ENCODE results near the gene PARD6G. TPM values are rescaled to one million over a fixed set of nuclear protein-coding genes. Genes with fewer than 3 reads are reported as not detected.

PARD6G gene
- total and polyA plus RNA-seq, 9 of the 15 experiments (the other 6 are each of a cell fraction or from before 2014, with no cell fraction given) = 0.03 to 1.2 (median 0.26) TPM

DNA sequence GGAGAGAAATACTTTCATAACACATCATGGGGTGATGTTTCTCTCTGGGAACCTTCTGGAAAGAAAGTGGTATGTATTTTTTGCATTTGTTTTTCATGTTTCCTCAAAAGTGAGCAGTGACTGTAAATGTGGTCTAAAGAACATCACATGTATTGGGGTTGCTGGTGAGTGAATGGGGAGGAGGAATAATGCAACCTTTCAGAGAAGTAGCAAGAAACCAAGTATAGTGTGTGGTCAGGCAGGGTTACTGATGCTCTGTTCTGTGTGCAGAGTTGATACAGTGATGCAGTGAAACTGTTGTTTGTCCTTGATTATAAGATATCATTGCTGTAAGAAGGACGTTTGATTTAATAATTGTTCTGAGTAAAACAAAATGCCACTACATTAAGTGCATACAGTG is 114.2 kb downstream of the PARD6G start:
- no peak overlapping the region for H3K27ac ChIP-seq (ENCODE audit: extremely low read depth, low read depth, low read length)
- no peak overlapping the region for H3K4me3 ChIP-seq
- no peaks in the 10 kb centered on the region for H3K4me1 ChIP-seq (replicated peaks in 1 of 2; ENCODE audit: control insufficient read depth in 2 of 2, insufficient read depth in 2 of 2, low read length in 2 of 2)
- 50% methylated on average over 1 of the region's 1 CpG for WGBS (ENCODE audit: insufficient coverage, low coverage, missing lambda C conversion rate)
- no peak overlapping the region for H3K4me2 ChIP-seq (ENCODE audit: insufficient read depth, low read length)
- H3K27me3 ChIP-seq (ENCODE audit: control insufficient read depth in 2 of 2, insufficient read depth in 2 of 2, low read length in 2 of 2) = no peaks in the 10 kb centered on the region
- no peak for DNase-seq (ENCODE audit: extremely low read depth in 1 of 4, low spot score in 3 of 4)
- H3K9me1 ChIP-seq (ENCODE audit: control insufficient read depth, insufficient read depth, low read length) = no peaks in the 10 kb centered on the region
- ChIA-PET POLR2A (interaction anchor here (0.7 kb wide), 1 partner anchor 24 kb away, joined by 3 read pairs; no protein-coding TSS in a partner anchor), CTCF (ENCODE audit: low intra/inter-chr PET ratio) (no interaction called here)
- in situ Hi-C loops (cut with MboI) (no loop called here), intact Hi-C loops (cut with micrococcal nuclease) (no loop called here)
- H4K20me1 ChIP-seq (replicated peaks; ENCODE audit: control insufficient read depth, insufficient read depth, low read length) = no peaks in the 10 kb centered on the region; the same call in 1 of the 2 replicates
- ATAC-seq = no peak
- BruUV-seq (replicated peaks) = no TSS peak
- H3K36me3 ChIP-seq (ENCODE audit: control insufficient read depth, insufficient read depth, low read length) = peaks cover 72% of the 10 kb centered on the region
- no peak overlapping the region for H3K9ac ChIP-seq (ENCODE audit: insufficient read depth in 1 of 2, low read depth in 2 of 2, low read length in 2 of 2)
- no peaks in the 10 kb centered on the region for H3K9me3 ChIP-seq (replicated peaks; ENCODE audit: control insufficient read depth, insufficient read depth, low read depth, low read length)
- peaks cover 34% of the 10 kb centered on the region for H3K79me2 ChIP-seq (ENCODE audit: control insufficient read depth, insufficient read depth, low read length)
- TF ChIP-seq MTA1 (IDR thresholded peaks at IDR 0.05; ENCODE audit: borderline replicate concordance) = no peak
- no peak for FAIRE-seq
- no peak overlapping the region for H2AFZ ChIP-seq (ENCODE audit: low read depth, low read length)

DNA sequence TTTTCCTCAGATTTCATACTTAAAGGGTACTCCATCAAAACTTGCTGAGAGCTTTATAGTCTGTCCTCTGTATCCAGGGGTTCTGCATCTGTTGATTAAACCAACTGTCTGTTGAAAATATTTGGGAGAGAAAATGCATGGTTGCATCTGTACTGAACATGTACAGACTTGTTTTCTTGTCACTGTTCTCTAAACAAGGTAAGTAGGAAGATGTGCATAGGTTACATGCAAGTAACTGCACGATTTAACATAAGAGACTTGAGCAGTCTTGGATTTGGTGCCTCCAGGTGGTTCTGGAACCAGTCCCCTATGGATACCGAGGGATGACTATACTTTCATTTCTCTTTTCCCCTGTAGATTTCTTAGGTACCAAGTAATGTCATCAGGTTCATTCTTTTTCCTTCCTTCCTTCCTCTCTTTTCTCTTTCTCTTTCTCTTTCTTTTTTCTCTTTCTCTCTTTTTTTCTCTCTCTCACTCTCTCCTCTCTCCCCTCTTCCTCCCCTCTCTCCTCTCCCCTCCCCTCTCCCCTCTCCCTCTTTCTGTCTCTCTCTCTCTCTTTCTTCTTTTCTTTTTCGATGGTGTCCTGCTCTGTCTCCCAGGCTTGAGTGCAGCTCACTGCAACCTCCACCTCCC is 115.0 kb downstream of the PARD6G start:
- H4K20me1 ChIP-seq (replicated peaks; ENCODE audit: control insufficient read depth, insufficient read depth, low read length) = no peaks in the 10 kb centered on the region; the same call in 1 of the 2 replicates
- intact Hi-C loops (cut with micrococcal nuclease) = no loop called here
- DNase-seq (ENCODE audit: extremely low read depth in 1 of 4, low spot score in 3 of 4) (no peak), ATAC-seq (no peak), FAIRE-seq (no peak)
- no peaks in the 10 kb centered on the region for H3K9me3 ChIP-seq (replicated peaks; ENCODE audit: control insufficient read depth, insufficient read depth, low read depth, low read length)
- no peaks in the 10 kb centered on the region for H3K27me3 ChIP-seq (ENCODE audit: control insufficient read depth in 2 of 2, insufficient read depth in 2 of 2, low read length in 2 of 2)
- H3K79me2 ChIP-seq (ENCODE audit: control insufficient read depth, insufficient read depth, low read length) = peaks cover 42% of the 10 kb centered on the region
- no peak overlapping the region for H2AFZ ChIP-seq (ENCODE audit: low read depth, low read length)
- H3K4me1 ChIP-seq (replicated peaks in 1 of 2; ENCODE audit: control insufficient read depth in 2 of 2, insufficient read depth in 2 of 2, low read length in 2 of 2) = no peaks in the 10 kb centered on the region
- no peak overlapping the region for H3K27ac ChIP-seq (ENCODE audit: extremely low read depth, low read depth, low read length)
- H3K4me3 ChIP-seq = no peak overlapping the region
- CTCF ChIA-PET (ENCODE audit: low intra/inter-chr PET ratio) = no interaction called here
- H3K9ac ChIP-seq (ENCODE audit: insufficient read depth in 1 of 2, low read depth in 2 of 2, low read length in 2 of 2) = no peak overlapping the region
- WGBS (ENCODE audit: insufficient coverage, low coverage, missing lambda C conversion rate) = 80% methylated on average over 1 of the region's 3 CpGs
- in situ Hi-C loops (cut with MboI) = no loop called here
- no peak overlapping the region for H3K4me2 ChIP-seq (ENCODE audit: insufficient read depth, low read length)
- POLR2A ChIA-PET = no interaction called here
- BruUV-seq (replicated peaks) = no TSS peak
- peaks cover 67% of the 10 kb centered on the region for H3K36me3 ChIP-seq (ENCODE audit: control insufficient read depth, insufficient read depth, low read length)
- H3K9me1 ChIP-seq (ENCODE audit: control insufficient read depth, insufficient read depth, low read length) = no peaks in the 10 kb centered on the region
- TF ChIP-seq, protein P1, sequence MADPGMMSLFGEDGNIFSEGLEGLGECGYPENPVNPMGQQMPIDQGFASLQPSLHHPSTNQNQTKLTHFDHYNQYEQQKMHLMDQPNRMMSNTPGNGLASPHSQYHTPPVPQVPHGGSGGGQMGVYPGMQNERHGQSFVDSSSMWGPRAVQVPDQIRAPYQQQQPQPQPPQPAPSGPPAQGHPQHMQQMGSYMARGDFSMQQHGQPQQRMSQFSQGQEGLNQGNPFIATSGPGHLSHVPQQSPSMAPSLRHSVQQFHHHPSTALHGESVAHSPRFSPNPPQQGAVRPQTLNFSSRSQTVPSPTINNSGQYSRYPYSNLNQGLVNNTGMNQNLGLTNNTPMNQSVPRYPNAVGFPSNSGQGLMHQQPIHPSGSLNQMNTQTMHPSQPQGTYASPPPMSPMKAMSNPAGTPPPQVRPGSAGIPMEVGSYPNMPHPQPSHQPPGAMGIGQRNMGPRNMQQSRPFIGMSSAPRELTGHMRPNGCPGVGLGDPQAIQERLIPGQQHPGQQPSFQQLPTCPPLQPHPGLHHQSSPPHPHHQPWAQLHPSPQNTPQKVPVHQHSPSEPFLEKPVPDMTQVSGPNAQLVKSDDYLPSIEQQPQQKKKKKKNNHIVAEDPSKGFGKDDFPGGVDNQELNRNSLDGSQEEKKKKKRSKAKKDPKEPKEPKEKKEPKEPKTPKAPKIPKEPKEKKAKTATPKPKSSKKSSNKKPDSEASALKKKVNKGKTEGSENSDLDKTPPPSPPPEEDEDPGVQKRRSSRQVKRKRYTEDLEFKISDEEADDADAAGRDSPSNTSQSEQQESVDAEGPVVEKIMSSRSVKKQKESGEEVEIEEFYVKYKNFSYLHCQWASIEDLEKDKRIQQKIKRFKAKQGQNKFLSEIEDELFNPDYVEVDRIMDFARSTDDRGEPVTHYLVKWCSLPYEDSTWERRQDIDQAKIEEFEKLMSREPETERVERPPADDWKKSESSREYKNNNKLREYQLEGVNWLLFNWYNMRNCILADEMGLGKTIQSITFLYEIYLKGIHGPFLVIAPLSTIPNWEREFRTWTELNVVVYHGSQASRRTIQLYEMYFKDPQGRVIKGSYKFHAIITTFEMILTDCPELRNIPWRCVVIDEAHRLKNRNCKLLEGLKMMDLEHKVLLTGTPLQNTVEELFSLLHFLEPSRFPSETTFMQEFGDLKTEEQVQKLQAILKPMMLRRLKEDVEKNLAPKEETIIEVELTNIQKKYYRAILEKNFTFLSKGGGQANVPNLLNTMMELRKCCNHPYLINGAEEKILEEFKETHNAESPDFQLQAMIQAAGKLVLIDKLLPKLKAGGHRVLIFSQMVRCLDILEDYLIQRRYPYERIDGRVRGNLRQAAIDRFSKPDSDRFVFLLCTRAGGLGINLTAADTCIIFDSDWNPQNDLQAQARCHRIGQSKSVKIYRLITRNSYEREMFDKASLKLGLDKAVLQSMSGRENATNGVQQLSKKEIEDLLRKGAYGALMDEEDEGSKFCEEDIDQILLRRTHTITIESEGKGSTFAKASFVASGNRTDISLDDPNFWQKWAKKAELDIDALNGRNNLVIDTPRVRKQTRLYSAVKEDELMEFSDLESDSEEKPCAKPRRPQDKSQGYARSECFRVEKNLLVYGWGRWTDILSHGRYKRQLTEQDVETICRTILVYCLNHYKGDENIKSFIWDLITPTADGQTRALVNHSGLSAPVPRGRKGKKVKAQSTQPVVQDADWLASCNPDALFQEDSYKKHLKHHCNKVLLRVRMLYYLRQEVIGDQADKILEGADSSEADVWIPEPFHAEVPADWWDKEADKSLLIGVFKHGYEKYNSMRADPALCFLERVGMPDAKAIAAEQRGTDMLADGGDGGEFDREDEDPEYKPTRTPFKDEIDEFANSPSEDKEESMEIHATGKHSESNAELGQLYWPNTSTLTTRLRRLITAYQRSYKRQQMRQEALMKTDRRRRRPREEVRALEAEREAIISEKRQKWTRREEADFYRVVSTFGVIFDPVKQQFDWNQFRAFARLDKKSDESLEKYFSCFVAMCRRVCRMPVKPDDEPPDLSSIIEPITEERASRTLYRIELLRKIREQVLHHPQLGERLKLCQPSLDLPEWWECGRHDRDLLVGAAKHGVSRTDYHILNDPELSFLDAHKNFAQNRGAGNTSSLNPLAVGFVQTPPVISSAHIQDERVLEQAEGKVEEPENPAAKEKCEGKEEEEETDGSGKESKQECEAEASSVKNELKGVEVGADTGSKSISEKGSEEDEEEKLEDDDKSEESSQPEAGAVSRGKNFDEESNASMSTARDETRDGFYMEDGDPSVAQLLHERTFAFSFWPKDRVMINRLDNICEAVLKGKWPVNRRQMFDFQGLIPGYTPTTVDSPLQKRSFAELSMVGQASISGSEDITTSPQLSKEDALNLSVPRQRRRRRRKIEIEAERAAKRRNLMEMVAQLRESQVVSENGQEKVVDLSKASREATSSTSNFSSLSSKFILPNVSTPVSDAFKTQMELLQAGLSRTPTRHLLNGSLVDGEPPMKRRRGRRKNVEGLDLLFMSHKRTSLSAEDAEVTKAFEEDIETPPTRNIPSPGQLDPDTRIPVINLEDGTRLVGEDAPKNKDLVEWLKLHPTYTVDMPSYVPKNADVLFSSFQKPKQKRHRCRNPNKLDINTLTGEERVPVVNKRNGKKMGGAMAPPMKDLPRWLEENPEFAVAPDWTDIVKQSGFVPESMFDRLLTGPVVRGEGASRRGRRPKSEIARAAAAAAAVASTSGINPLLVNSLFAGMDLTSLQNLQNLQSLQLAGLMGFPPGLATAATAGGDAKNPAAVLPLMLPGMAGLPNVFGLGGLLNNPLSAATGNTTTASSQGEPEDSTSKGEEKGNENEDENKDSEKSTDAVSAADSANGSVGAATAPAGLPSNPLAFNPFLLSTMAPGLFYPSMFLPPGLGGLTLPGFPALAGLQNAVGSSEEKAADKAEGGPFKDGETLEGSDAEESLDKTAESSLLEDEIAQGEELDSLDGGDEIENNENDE (IDR thresholded peaks at IDR 0.05; ENCODE audit: low read depth, low read length) = no peak
